Fibroblast of lung (primary cell): ENCODE data around the gene PREP.

Source experiments
- CTCF ChIP-seq, 2 donors: IDR thresholded peaks in 1 of 2; conservative IDR thresholded peaks in 1 of 2; 1 replicate in 1 of 2; 2 replicates in 1 of 2; pipeline ENCODE4 v1.5.1; 2011 to 2012; ENCODE audit warnings: low read length in 2 of 2, control low read depth in 1 of 2, inconsistent platforms in 1 of 2, low read depth in 1 of 2, mild to moderate bottlenecking in 1 of 2
- EZH2 ChIP-seq: IDR thresholded peaks from 2 replicates; pipeline ENCODE4 v1.5.1; 2012; ENCODE audit warnings: low read length, control low read depth, mild to moderate bottlenecking; ENCODE audit errors: missing control alignments

- TF ChIP-seq CTCF (conservative IDR thresholded peaks at IDR 0.05 in 1 of 2, IDR thresholded peaks at IDR 0.05 in 1 of 2; ENCODE audit: low read depth in 1 of 2, low read length in 2 of 2) (no peak), EZH2 (no peak)
These were observed 82.1 kb downstream of the PREP start for GRCh38 chr6:105320765-105321164.
